HL-60 (cell line): ENCODE measurements around the gene ANKRD63.

Source experiments
- DNase-seq, 2 experiments: peaks; one replicate each; pipeline ENCODE4 v3.0.0-alpha.2; 2010 to 2020; ENCODE audit warnings: low read depth in 1 of 2, low spot score in 1 of 2
- H3K27ac ChIP-seq: fragments of 250-450 bp; sonication (Bioruptor Pico); replicated peaks from 2 replicates; pipeline ENCODE4 v1.5.1; 2020; ENCODE audit warnings: mild to moderate bottlenecking, moderate library complexity
- H3K27me3 ChIP-seq: fragments of 250-450 bp; sonication (Bioruptor Pico); 2 replicates; pipeline ENCODE4 v1.5.1; 2021; ENCODE audit warnings: mild to moderate bottlenecking, moderate library complexity; ENCODE audit not compliant: insufficient read depth, poor library complexity, severe bottlenecking
- H3K4me3 ChIP-seq: replicated peaks from 2 replicates; pipeline ENCODE4 v1.5.1; 2011; ENCODE audit warnings: mild to moderate bottlenecking, control low read depth, low read length; ENCODE audit not compliant: insufficient read depth
- CTCF ChIP-seq: IDR thresholded peaks from one replicate; pipeline ENCODE4 v1.5.1; 2011; ENCODE audit warnings: low read length, control low read depth, inconsistent platforms; ENCODE audit not compliant: insufficient read depth
- GABPA ChIP-seq: IDR thresholded peaks from 2 replicates; pipeline ENCODE4 v1.6.1; 2012; ENCODE audit warnings: low read depth
- POLR2AphosphoS5 ChIP-seq: IDR thresholded peaks from 2 replicates; pipeline ENCODE4 v1.6.1; 2012; ENCODE audit warnings: low read depth
- REST ChIP-seq: IDR thresholded peaks from 2 replicates; pipeline ENCODE4 v1.6.1; 2012; ENCODE audit warnings: low read depth; ENCODE audit not compliant: insufficient replicate concordance
- SPI1 ChIP-seq: IDR thresholded peaks from 2 replicates; pipeline ENCODE4 v1.6.1; 2012; ENCODE audit warnings: low read depth, mild to moderate bottlenecking, borderline replicate concordance

Gene ANKRD63

DNA sequence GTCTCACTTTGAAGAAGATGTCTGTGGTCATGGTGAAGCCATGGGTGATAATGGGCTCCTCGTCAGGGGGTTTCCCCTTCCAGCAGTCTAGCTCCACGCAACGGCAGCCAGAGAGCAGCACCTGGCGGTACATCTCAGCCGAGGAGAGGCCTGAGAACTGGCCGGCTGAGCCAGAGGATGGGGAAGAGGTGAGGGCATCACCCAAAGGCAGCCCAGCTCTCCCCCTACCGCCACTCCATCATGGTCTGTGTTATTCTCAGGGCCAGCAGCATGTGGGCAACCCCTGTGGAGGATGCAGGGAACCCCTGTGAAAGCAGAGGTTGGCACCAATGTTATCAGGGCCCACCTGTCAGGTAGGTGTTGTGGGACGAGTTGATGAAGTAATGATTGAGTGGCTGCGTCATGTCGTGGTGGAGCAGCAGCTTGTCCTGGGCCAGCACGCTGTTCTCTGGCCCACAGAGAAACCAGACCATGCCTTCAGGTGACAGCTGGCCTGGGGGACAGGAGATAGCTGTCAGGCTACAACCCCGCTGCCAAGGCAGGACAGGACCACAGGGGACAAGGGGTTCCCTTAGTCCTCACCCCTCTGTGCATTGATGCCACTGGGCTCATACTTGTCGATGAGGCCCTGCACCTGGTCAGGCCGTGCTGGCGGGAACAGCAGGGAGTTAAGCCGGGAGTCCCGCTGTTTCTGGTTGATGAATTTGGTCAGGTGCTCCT lies 15.5 kb upstream of the ANKRD63 start:
- Histone ChIP-seq H3K4me3 (no peak overlapping the region), H3K27me3 (no peaks in the 10 kb centered on the region), H3K27ac (no peak overlapping the region)
- TF ChIP-seq GABPA (no peak), SPI1 (no peak), POLR2AphosphoS5 (no peak), CTCF (no peak), REST (no peak)
- no peak for DNase-seq

DNA sequence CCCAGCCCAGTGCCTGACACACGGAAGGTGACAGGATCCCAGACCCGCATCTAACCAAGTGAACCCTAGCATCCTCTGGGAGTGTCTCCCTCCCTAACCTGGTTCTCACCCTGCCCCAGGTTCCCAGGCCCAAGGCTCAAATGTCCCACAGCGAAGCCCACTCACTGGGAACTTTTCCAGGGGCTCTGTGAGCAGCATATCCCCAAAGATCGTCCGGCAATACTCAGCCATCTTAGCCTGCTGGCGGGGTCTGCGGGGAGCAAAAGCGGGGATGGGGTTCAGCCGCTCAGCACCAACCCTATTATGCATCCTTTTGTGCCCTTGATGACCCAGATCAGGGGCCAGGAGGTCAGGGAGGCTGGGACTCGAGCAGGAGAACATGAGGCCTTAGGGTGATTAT lies 14.5 kb upstream of the ANKRD63 start:
- no peak overlapping the region for H3K27ac ChIP-seq
- H3K4me3 ChIP-seq: no peak overlapping the region
- DNase-seq: no peak
- no peak for TF ChIP-seq GABPA
- TF ChIP-seq SPI1: no peak
- no peak for TF ChIP-seq REST
- TF ChIP-seq CTCF: no peak
- TF ChIP-seq POLR2AphosphoS5: no peak; the same call in 1 of the 2 replicates
- no peaks in the 10 kb centered on the region for H3K27me3 ChIP-seq

DNA sequence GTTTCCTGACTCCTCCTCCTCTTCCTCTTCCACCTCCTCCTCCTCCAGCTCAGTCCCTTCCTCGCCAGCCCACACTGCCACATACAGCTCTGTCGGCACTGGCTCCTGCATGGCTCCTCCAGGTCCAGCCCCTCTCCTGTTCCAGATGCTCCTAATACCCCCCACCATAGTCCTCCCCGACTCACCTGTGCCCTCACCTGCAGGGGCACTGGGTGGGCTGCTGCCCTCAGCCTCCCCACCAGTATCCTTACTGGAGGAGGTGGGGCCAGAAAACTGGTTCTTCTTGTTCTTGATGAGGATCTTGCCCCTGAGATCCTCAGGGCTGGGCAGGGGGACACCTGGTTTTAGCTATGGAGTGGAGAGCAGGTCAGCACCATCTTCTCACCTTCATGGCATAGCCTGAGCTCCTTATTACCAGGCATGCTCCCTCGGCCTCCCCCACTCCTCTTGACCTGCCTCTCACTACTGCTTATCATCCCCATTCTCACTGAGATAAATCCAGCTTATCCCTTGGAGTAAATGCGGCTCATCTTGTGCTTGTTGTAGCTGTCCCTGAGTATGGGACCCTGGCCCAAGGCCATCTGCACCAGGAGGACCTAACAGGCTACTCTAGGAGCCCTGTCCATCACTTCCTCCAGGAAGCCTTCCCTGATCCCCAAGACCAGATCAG lies 13.8 kb upstream of the ANKRD63 start:
- Histone ChIP-seq H3K4me3 (no peak overlapping the region), H3K27me3 (no peaks in the 10 kb centered on the region)
- no peak for TF ChIP-seq GABPA
- no peak for TF ChIP-seq SPI1
- no peak for TF ChIP-seq REST
- TF ChIP-seq CTCF: no peak
- no peak for TF ChIP-seq POLR2AphosphoS5

More for the DNA sequence above, 13.8 kb upstream of the ANKRD63 start:
- H3K27ac ChIP-seq: no peak overlapping the region
- DNase-seq: no peak
